GM10847 (cell line): ENCODE data around the gene PIP4K2C.

ENCODE experiments used
- POLR2A ChIP-seq: IDR thresholded peaks from 2 replicates; pipeline ENCODE4 v1.6.1; 2011; ENCODE audit not compliant: insufficient read length; ENCODE audit errors: extremely low read depth

PIP4K2C gene

GRCh38 chr12:57590864-57591781 lies at the start of gene PIP4K2C:
PIP4K2C (plus strand) TSS chr12:57591192; CDS start chr12:57591290, 98 bp downstream.
- TF ChIP-seq POLR2A, result peak; percentile 80

DNA sequence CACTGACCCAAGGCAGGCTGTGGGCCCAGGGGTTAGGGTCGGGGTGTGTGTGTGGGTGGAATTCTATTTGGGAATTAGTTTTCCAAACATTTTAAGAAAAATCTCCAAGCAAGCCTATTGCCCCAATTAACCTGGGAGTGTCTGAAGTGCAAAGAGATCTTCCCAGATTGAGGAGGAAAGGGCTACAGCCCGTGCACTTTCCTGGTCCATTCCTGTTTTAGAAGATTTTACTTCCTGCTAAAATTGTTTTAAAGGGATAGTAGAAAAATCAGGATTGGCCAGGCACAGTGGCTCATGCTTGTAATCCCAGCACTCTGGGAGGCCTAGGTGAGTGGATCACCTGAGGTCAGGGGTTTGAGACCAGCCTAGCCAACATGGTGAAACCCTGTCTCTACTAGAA lies 49.3 kb upstream of the PIP4K2C start:
- no peak for TF ChIP-seq POLR2A

- TF ChIP-seq POLR2A, result no peak
These were observed 47.4 kb upstream of the PIP4K2C start for GRCh38 chr12:57543581-57543980.

DNA sequence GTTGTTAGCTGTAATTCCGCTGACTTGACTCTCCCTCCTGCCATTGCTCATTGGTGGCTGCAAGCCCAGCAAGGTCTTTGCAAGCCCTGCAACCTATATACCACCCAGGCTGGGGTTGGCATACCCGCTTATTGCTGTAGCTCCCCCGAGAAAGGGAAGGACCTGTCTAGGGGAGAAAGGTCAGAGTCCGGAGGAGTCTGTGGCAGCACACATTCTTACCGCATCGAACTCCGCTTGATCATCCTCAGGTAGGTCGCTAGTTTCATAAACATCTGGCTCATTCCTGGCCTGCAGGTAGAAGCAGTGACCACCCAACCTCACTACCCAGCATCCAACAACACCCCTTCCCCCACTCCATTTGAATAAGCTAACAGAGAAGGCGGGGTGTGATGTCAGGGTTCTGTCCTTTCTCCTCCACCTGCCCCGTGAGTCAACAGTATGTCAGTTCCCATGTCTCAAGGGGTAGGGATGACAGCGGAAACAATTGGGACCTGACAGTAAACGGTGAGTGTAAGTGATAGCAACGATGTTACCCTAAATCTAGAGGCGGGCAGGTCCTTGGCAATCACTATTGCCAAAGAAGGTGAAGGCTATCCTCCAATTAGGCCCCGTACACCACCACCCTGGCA lies 45.1 kb upstream of the PIP4K2C start:
- TF ChIP-seq POLR2A, result no peak

DNA sequence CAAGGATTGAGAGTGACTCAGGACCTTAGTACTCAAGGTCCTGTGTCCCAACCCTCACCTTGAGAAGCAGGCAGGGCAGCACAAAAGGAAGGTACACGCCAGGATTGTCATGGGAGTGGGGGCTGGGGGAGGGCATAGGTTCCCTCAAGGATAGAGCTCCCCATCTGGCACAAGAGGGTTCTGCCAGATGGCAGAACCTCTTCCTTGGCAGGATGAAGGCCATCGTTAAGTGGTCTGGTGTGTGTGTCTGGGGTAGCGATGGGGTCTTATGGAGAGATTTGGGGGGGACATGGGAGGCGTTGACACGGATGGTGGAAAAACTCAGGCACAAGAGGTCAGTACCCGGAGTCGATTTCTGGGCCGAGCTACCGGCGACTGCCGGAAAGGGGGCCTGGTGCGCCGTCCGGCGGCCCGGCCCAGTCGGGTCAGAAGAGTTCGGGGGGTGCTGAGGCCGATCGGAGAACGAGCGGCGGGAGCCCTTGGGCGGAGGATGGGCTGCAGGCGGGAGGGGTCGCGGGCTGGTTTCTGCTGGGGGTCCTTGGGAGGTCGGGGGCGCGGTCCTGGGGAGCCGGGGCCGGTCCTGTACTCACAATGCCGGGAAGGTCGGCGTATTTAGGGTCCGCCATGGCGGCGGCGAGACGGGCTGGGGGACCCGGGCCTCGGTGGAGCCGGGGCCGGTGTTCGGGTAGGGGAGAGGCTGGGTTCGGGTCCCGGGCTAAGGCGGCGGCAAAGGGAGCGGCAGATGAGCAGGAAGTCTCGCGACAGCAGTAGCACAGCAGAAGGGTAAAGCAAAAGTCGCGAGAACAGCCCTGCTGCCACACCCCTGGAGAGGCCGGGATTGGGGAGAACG lies 44.3 kb upstream of the PIP4K2C start, which contains the start of gene DCTN2:
TSS of gene DCTN2 (minus strand) at position 755 of the 850 bp plus-strand sequence. CDS start at position 626, 129 bp downstream.
- no peak for TF ChIP-seq POLR2A

GRCh38 chr12:57547288-57548012 lies 43.5 kb upstream of the PIP4K2C start:
- no peak for TF ChIP-seq POLR2A

DNA sequence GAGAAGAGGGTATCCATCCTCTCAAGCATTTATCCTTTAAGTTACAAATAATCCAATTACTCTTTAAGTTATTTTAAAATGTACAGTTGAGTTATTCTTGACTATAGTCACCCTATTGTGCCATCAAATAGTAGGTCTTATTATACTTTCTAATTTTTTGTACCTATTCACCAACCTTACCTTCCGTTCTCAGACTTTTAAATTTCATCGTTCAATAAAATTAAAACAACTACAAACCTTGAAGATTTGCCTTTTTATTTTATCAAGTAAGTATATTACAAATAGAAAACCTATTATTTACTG lies 43.0 kb upstream of the PIP4K2C start:
- no peak for TF ChIP-seq POLR2A

- no peak for TF ChIP-seq POLR2A
These were observed 42.5 kb upstream of the PIP4K2C start for GRCh38 chr12:57548488-57548887.

GRCh38 chr12:57549203-57549908 lies 41.6 kb upstream of the PIP4K2C start:
- no peak for TF ChIP-seq POLR2A

- no peak for TF ChIP-seq POLR2A
These were observed 40.9 kb upstream of the PIP4K2C start, which contains the start of gene KIF5A for GRCh38 chr12:57549909-57550640. KIF5A (plus strand) TSS chr12:57550044; CDS start chr12:57550272, 228 bp downstream.

DNA sequence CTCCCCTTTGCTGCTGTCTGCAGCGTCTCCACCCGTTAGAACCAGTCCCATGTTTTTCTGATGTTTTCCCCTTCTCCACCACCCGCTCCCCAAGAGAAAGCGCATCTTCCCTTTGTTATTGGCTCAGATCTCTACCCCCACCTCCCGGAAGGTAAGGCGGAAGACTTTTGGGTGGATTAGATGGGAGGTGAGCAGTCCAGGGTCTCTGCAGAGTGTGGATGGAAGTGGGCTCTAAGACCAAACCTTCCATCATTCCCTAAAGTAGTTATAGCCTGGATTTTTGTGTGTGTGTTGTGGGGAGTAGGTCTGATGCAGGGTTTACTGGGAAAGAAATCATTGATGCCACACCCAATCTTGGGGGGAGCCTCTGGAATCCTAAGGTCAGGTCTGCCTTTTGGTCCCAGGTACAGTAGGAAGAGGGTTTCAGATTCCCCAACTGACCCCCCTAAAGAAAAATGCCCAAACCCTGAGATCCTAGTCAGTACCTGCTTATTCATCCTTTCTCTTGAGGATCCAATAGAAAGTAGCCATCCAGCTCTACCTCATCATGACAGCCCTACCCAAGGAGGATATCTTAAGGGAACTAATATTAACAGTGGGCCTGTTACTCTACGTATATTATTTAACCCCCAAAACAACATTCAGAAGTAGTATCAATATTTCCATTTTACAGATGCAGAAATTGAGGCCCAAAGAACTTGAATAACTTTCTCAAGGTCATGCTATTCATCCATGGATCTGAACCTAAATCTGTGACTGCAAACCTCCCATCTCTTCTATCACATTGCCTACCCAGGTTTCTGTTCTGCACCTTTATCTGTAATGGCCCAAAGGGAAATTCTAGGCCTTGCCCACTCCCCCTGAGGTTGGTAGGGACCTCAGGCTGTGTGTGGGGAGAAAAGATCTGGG lies 40.1 kb upstream of the PIP4K2C start:
- no peak for TF ChIP-seq POLR2A

DNA sequence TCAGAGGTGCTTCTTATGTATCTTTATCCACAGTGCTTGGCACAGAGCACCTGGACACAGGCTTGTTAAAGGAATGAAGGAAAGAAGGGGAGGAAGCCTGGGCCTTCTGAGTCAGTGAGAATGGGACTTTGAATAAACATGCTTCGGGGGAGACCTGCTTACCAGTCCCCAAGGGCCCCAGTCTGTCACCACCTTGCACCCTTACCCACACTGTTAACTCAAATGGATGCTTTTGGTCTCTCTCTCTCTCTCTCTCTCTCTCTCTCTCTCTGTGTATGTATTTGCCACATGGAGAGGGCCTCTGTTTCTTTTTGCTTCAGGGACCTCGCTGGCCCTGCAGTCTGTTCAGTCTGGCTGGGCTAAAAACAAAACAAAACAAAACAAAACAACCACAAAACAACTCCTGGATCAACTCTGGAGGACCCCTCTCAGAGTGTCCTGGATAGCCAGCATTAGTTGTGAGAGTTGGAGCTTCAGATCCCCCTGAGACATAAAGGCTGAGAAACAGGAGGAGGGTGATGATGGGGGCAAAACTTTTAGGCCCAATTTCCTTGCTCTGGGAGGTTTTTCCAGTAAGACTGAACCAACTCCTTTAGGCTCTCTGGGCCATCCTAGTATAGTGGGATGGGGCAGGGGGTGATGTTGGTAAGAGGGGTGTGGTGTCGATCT lies 39.2 kb upstream of the PIP4K2C start:
- TF ChIP-seq POLR2A, result no peak
